Activated CD8-positive, alpha-beta memory T cell treated with anti-CD3 and anti-CD28 coated beads, Interleukin-2, amount 50 U/mL, for 4 hours (primary cell): Measurements from ENCODE around the gene LFNG.
"Not testable (repeated sequence)": the region's sequence is repeated elsewhere in the genome, so short reads cannot be mapped to it uniquely, and the experiment has no call there.

Experiments
- DNase-seq: peaks from one replicate; pipeline ENCODE4 v3.0.0-alpha.2; 2020

Gene LFNG

DNA sequence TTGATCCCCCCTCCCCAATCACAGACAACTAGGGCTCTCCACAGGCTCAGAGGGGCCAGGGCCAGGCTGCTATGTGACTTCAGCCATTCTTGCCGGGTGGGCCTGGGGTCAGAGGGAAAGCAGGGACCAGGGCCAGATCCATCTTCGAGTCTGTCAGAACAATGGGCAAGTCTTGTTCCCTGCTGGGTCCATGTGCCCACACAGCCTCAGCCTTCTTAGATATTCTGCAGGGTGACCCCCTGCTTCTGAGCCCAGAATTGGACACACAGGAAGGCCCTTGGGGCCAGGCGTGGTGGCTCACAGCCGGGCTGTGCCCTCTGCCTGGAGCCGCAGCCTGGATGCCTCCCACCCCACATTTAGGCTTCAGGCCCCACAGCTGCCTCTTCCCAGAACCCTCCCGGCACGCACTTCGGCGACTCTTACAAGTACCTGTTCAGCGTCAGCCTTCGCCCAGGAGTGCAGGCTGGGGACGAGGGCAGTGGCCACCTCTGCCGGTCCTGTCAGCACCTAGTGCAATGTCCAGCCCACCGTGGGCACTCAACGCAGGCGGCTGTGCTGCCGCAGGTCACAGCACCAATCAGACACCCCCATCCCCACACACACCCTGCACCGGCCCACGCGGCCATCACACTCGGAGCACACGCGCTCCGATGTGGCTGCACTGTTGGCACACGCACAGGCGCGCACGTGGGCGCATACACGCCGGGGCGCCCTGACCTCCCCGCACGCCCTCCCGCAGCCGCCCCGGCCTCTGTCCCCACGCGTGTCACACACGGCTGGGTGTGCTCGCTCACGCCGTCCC, 11.6 kb downstream of the LFNG start:
- DNase-seq: not testable (repeated sequence)

DNA sequence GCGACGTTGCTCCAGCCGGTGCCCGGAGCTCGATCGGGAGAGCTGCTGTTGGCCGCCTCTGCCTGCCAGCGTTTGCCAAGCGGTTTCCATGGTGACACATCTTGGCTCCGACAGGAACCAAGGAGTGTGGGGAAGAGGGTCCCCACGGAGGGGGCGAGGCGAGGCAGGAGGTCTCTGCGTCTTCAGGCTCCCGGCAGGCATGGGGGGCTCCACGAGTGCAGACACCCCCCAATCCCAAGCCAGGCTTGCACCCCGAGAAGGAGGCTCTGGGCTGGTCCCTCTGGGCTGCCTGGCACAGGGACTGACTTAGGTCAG, 12.2 kb downstream of the LFNG start:
- not testable (repeated sequence) for DNase-seq

DNA sequence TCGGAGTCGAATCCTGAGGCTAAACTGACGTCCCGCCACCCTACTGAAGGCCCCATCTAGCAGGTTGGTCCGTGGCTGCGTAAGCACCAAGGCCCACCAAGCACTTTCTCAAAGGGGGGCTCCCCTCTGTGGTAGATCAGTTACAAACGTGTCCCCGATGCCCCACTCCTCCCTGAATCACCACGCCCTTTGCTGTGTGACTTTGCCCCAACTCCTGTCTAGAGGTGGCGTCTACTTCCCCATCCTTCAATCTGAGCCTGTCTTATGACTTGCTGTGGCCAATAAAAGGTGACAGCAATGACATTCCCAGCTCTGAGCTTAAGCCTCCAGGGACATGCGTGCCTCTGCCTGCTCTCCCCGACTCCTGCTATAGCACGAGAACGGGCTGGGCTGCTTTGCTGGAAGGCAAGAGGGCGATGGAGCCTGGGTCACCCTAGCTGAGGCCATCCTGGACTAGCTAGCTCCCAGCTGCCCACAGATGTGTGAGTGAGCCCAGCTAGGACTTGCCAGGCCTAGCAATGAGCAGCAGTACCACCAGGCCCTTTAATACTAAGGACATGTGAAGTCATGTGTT, 12.7 kb downstream of the LFNG start:
- not testable (repeated sequence) for DNase-seq

DNA sequence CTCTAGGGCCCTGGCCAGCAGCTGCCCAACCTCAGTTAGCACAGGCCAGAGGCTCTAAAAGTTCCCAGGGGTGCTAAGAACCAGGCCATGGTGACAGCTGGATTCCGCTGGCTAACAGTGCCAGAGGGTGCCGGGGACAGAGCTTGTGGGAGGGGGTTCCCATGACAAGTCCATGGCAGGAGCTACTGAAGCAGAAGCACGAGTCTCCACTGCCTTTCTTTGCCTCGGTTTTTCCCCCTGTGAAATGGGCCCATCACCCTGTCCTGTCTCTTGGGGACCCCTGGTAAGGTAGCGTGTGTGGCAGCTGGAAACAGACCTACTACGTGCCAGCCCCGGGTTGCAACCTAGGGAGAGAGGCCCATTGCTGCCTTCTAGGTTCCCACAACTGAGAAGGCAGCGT, 13.2 kb downstream of the LFNG start:
- DNase-seq: not testable (repeated sequence)

DNA sequence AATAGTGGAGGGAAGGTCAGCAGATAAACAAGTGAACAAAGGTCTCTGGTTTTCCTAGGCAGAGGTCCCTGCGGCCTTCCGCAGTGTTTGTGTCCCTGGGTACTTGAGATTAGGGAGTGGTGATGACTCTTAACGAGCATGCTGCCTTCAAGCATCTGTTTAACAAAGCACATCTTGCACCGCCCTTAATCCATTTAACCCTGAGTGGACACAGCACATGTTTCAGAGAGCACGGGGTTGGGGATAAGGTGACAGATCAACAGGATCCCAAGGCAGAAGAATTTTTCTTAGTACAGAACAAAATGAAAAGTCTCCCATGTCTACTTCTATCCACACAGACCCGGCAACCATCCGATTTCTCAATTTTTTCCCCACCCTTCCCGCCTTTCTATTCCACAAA, 14.0 kb downstream of the LFNG start:
- not testable (repeated sequence) for DNase-seq

DNA sequence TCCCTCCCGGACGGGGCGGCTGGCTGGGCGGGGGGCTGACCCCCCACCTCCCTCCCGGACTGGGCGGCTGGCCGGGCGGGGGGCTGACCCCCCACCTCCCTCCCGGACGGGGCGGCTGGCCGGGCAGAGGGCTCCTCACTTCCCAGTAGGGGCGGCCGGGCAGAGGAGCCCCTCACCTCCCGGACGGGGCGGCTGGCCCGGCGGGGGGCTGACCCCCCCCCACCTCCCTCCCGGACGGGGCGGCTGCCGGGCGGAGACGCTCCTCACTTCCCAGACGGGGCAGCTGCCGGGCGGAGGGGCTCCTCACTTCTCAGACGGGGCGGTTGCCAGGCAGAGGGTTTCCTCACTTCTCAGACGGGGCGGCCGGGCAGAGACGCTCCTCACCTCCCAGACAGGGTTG, 14.6 kb downstream of the LFNG start:
- DNase-seq: not testable (repeated sequence)

DNA sequence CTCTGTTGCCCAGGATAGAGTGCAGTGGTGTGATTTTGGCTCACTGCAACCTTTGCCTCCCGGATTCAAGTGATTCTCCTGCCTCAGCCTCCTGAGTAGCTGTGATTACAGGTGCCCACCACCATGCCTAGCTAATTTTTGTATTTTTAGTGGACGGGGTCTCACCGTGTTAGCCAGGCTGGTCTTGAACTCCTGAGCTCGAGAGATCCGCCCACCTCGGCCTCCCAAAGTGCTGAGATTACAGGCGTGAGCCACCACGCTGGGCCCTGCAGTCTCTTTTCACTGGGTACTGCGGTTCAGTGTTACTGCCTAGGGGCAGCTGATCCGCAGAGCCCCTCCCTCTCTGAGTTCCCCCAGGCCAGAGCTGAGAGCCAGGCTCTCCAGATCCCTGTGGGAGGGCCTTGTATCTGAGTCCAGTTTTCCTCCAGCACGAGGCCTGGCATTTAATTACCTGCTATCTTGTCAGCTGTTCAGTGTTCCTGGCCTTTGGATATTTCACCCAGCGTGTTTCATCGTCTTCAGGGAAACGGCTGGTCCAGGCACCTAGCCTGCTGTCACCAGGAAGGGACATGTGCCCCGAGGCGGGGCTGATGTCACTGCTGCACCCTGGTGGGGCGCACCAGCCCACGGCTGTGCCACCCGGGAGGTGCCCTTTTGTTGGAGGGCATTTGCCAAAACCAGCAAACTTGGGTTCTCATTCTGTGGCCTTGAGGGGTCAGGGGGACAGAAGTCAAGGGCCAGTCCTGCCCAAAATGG, 16.5 kb downstream of the LFNG start:
- DNase-seq: not testable (repeated sequence)

DNA sequence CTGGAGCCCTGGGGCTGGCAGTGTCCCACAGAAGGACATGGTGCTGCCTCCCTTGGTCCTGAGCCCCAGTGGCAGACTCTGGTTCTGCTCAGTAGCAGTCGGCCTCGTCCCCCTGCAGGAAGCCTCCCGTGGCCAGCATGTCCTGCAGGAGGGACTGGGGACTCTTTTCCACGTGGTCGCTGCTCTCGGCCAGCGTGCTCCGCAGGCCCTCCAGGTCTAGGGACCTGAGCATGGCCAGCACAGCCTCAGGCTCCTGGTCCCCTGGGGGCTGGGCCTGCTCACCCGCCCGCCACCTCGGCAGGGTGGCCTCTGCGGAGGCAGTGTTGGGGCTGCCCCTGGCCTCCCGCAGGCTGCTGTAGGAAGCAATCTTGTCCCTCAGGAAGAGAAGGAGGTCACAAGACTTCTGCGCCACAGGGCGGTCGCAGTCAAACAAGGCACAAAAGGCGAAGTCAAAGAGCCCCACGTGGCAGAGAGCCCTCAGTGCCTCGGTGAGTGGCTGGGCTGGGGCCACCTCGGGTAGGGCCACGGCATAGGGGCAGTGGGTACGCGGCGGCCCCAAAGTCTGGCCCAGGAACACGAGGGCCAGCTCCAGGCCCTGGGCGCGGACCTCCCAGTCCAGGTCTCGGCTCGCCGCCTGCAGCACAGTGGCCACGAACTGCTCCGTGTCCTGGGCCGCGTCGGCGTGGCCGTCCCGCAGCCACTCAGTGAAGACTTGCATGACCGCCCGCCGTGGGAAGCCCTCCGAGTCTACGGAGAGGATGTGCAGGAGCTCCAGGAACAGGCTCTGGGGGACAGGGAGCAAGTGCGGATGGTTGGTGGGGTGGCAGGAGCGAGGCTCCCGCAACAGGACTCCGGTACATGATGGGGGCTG, 18.6 kb downstream of the LFNG start:
- DNase-seq: no peak

DNA sequence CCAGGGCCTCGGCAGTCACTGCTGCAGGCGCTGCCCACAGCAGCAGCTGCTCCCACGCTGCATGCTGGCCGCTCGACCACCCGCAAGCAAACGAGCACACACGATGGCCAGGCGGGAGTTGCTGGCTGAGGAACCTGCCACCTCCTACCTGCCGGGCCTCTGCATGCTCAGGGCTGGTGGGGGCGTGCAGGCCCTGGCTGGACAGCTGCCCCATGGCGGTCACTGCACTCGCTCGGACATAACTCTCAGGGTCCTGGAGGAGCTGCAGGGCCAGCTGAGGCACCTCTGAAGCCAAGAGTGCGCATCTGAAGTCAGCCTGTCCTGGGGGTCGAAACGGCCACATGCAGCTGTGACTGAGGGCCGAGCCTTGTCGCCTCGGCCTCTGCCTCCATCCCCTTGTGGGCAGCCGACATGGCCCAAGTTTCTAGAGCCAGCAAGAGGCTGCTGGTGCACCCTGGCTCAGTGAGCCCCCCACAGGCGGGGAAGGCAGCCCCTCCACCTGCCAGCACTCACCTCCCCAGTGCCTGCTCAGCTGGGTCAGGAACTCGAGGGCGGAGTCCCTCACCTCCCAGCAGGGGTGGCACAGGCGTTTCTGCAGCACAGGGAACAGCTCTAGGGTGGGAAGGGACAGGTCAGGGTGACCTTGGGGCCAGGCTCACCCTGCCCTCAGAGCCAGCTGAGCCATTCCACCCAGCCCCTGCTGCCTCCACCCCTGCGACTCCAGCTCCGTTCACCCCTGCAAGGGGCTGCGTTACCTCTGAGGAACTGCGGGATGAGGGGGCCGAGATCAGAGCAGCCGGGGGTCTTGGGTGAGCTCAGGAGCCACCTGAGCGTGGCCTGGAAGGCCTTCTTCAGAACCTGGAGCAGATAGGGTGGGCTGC, 19.7 kb downstream of the LFNG start:
- no peak for DNase-seq

DNA sequence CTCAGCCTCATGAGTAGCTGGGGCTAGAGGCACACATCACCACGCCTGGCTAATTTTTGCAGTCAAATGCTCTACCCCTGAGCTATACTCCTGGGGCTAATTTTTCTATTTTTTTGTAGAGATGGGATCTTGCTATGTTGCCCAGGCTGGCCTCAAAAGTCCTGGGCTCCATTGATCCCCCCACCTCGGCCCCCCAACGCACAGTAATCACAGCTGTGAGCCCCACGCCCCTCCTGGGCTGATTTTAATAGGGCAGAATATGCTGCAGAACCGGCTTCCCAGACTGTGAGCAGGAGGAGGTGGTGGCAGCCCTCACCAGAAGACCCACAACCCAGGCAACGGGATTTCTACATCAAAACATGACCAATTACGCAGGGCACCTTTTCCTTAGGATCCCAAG, 20.6 kb downstream of the LFNG start:
- no peak for DNase-seq

DNA sequence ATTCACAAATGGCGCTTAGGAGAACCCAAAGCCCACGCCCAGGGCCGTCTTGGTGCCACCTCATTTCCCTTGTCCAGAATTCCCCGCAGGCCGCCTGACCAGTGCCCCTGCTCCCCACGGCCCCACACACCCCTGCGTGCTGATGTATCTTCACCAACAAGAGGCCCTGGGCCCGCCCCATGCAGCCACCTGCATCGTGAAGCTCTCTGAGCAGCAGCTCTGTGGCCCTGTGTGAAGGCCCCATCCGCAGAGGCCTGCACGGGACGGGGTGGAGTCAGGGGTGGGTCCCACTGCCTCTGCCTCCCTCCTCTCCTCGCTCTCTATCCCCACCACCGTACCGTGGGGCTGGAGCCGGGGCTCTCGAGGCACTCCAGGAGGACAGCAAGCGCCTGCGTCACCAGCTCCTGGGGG, 21.1 kb downstream of the LFNG start:
- DNase-seq: no peak

DNA sequence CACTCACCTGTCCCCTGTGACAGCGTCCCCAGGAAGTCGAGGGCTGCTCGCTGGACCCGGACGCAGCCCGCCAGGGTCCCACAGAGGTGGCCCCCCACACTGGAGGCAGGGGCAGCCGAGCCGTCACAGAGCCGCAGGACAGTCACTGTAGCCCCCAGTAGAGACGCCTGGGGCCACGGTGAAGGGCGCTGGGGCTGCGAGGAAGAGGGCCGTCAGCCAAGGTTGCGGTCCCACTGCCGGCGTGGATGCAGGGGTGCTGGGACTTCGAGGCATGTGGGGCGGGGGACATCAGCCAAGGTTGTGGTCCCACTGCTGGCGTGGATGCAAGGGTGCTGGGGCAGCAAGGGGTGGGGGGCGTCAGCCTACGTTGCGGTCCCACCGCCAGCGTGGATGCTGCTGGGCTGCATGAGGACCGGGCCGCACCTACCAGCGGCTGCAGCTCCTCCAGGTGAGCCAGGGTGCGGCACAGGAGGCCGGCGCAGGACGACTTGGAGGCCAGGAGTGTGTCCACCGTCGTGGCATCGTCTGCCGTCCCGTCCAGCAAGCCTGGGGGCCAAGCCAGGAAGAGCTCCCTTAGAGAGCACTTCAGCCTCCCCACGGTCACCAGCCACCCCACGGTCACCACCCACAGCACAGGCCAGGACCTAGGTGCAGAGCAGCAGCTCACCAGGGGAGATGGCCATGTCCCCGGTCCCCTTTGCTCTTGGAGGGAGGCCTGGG, 21.9 kb downstream of the LFNG start:
- no peak for DNase-seq

DNA sequence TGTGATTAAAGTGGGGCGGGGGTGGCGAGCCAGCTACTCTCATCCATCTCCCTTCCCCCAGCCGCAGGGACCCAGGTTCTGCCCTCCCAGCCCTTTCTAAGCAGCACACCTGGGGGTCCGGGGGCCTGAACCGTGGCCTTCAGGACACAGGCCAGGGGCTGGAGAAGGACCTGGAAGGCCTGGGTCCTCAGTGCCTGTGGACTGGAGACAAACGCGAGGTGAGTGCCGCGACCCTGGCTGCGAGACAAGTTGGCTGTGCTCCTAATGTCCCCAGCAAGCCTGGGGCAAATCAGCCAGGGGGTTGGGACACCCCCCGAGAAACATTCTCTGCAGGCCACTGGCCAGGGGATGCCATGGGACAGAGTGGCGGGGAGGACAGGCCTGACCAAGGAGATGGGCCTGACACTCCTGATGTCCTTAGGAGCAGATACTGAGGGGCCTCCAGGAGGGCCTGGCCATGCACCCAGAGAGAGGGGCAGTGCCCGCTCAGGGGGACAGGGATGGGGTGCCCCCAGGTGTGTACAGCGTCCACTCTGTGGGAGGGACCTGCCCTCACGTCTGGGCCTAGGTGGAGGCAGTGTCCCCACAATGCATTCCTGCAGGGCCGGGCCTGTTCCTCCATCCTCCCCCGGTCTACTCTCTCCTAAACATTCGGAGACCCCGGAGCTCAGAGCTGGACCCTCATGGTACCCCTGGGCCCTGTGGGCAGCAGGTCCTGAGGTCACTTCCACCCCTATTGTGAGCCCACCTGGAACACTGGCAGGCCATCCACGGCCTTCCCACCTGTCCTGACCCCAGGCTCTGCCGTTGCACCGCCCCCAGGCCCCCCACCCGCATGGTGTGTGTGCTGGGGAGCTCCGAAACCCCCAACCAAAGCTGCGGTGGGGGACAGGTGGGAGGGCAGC, 22.7 kb downstream of the LFNG start:
- DNase-seq: no peak

DNA sequence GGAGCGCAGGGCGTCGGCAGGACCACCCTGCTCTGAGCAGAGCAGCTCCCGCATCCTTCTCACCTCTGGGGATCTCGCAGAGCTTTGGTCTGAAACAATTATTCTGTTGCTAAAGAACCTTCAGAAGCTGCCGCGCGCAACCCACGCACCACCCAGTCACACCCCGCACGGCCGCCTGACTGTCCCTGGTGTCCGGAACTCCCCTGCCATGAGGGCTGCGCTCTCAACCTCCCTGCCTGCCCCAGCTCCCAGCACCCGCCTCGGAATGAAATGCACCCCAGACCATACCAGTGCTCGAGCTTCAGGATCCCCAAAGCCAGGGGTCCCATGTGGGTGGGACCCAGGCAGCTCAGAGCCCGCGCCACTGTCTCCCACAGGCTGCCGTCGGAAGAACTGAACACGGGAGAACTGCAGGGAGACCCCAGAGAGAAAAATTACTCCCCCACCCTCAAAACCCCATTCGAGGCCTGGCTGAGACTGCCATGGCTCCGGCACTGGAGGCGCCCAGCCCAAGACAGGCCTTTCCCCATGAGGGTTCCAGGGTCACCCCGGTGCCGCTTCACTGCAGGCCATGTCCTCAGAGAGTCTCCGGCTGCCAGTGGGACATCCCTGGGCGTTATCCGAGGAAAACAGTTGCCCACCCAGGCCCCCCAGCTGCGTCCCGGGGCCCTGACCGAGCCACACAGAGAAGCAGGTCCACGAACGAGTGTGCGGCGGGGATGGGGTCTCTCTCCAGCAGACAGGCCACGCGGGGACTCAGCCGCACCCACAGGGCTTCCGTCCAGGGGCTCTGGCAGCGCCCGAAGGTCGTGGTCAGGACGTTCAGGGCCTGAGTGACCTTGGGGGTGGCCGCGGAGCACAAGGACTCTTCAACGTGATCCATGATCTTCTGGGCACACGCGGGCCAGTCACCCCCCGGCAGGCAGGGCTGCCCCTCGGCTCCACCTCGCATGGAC, 23.6 kb downstream of the LFNG start:
- DNase-seq: no peak

DNA sequence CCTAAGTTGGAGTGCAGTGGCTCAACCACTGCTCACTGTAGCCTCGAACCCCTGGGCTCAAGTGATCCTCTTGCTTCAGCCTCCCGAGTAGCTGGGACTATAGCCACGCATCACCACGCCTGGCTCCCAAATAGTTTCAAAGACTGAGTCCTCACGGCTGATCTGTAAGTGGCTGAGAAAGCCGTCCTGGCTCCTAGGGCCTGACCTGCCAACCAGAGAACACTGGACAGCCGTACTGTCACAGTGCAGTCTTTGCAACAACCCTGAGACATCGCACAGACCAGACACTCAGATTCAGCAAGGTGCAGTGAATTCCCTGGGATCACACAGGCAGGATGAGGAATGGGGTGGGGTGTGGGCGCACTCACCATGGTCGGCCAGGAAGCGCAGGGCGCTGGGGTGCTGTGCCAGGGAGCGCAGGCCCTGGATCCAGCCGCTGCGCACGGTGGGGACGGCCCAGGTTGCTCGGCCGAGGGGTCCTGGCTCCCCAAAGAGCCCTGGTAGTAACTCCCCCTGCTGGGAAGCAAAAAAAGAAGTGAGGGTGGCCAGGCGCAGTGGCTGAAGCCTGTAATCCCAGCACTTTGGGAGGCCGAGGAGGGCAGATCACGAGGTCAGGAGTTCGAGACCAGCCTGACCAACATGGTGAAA, 25.1 kb downstream of the LFNG start:
- no peak for DNase-seq

DNA sequence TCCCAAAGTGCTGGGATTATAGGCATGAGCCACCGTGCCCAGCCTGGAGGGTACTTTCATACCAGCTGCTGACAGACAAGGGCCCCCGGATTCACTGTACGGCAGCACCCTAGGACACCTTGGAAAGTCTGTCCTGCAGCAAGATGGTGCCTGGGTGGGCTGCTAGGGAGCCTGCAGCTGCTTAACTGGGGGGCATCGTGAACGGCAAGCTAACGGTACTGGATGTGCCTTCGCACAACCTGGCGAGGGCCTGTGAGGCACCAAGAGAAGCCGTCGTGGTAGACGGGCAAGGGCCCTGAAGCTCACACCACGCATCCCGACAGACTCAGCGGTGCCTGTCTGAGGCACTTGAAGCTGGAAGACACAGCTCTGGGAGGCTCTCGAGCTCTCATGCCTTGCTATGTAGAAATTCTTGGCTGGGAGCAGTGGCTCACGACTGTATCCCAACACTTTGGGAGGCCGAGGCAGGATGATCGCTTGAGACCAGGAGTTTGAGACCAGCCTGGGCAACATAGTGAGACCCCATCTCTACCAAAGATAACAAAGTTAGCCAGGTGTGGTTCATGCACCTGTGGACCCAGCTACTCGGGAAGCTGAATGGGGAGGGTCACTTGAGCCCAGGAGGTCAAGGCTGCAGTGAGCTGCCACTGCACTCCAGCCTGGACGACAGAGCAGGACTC, 26.3 kb downstream of the LFNG start:
- DNase-seq: no peak

DNA sequence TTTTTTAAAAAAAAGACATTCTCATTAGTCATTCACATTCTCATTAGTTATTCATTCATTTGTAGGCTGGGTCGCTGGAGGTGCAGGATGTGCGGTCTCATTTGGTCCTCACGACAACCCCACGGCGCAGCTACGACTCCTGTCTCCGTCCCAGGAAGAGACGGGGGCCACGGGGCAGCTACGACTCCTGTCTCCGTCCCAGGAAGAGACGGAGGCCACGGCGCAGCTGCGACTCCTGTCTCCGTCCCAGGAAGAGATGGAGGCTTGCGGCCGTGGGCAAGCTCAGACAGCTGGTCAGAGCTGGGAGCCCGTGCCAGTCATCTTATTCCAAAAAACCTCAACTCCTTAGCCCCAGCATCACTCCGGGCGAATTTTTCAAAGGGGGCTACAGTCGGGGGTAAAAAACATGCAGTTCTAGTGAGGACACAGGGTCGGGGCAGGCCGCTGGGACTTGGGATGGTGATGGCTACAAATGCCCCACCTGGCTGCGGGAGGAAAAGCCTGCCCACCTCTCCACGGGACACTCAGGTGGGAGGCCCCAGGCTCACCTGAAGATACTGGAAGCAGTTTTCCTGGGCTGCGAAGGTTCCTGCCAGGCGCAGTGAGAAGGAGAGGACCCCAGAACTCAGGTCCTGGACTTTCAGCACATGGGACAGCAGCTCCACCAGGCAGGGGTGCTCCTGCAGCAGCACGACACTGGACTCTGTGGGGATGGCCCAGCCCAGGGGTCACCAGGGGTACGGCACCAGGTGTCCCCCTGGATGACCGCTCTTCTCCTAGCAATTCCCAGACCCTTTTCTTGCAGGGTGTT, 27.4 kb downstream of the LFNG start:
- no peak for DNase-seq
